ENCODE results near the gene NT5M.

GRCh38 chr17:17386094-17386800, 83.1 kb downstream of the NT5M start:
- TF ChIP-seq HNRNPLL (IDR thresholded peaks at IDR 0.05; ENCODE audit: low read depth, low read length, poor library complexity, severe bottlenecking) (no peak), ZBTB17 (CRISPR knock-in tag; IDR thresholded peaks at IDR 0.05) (no peak), CREB1 (IDR thresholded peaks at IDR 0.05) (no peak), CREB1 (CRISPR knock-in tag; IDR thresholded peaks at IDR 0.05) (no peak), FOSL1 (tag; conservative IDR thresholded peaks at IDR 0.05) (no peak), EP300 (IDR thresholded peaks at IDR 0.05; ENCODE audit: low read length) (no peak), MIER1 (IDR thresholded peaks at IDR 0.05; ENCODE audit: low read depth) (no peak), RBM22 (IDR thresholded peaks at IDR 0.05; ENCODE audit: low read depth, low read length, poor library complexity, severe bottlenecking) (no peak)

All from K562 (cell line).